NCI-H2081 treated with DMSO at 0.1 percent for 48 hours (cell line): ENCODE data around the gene PTAFR.

Experiments used
- DNase-seq: peaks from one replicate; lab custom pipeline; 2025; lab: John Stamatoyannopoulos, UW

PTAFR gene

GRCh38 chr1:28178690-28179485 lies 2.4 kb upstream of the PTAFR start:
- DNase-seq = no peak

GRCh38 chr1:28175955-28176485 lies 470 bp downstream of the PTAFR start:
- no peak for DNase-seq

DNA sequence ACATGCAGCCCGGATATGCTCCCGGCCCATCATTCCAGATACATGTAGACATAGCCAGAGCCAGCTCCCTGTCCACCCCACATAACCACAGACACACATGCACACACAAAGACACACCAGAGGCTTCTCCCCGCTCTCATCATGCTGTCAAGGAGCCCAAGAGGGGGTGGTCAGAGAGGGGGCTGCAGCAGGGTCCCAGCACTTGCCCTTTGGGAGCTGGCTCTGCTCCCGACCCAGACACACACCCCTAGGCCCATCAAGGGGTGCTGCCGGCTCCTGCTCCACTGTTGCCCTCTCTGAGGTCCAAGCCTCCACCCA lies 2.6 kb downstream of the PTAFR start:
- no peak for DNase-seq

- DNase-seq = no peak
These were observed 3.1 kb downstream of the PTAFR start for GRCh38 chr1:28173151-28173979.

DNA sequence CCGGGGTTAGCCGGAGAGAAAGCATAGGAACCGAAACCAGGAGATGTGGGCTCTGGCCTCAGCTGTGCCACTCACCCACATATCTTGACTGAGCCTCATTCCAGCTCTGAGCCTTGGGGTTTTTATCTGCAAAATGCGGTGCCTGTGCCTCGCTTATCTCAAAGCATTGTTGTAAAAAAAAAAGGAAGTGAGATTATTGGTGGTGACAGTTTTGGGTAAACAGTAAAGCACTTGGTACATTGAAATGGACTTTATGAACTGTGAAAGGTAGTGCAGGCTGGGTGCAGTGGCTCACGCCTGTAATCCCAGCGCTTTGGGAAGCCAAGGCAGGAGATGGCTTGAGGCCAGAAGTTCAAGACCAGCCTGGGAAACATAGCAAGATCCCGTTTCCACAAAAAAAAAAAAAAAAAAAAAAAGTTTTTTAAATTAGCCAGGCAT lies 3.8 kb downstream of the PTAFR start:
- DNase-seq = no peak

GRCh38 chr1:28171246-28171645 lies 5.2 kb downstream of the PTAFR start:
- DNase-seq = no peak

GRCh38 chr1:28170001-28170596 lies 6.4 kb downstream of the PTAFR start:
- no peak for DNase-seq

- no peak for DNase-seq
These were observed 12.9 kb downstream of the PTAFR start for GRCh38 chr1:28163496-28164161.

DNA sequence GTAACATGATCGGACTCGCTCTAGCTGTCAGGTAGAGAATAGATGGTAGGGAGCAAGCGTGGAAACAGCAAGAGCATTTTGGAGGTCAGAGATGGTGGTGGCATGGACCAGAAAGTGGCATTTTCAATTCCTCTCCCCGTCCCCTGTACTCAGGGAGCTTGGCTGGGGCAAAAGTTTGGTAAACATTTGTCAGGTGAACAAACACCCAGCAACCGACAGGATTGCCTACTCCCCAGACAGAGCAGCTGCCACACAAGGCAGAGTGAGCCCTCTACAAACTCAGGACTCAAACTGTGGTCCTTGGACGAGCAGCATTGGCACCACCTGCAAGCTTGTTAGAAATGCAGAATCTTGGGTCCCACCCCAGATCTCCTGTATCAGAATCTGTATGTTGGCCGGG lies 14.3 kb downstream of the PTAFR start:
- DNase-seq = no peak

DNA sequence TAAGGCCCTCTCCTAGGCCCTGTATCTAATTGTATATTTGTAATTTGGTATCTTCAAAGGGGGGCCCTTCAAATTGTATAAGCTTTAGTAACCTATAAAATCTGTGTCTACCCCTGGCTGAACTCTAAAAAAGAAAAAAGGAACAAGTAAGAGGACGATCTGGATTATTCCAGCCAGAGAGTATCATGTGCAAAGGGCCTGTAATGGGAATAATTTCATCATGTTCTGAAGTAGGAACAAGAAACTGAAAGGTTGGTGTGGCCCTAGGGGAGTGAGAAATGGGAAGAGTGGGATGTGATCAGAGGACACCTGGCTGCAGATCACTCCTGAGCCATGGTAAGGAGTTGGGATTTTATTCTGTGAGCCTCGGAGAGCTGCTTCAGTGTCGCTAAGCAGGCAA lies 14.7 kb downstream of the PTAFR start:
- DNase-seq = no peak

DNA sequence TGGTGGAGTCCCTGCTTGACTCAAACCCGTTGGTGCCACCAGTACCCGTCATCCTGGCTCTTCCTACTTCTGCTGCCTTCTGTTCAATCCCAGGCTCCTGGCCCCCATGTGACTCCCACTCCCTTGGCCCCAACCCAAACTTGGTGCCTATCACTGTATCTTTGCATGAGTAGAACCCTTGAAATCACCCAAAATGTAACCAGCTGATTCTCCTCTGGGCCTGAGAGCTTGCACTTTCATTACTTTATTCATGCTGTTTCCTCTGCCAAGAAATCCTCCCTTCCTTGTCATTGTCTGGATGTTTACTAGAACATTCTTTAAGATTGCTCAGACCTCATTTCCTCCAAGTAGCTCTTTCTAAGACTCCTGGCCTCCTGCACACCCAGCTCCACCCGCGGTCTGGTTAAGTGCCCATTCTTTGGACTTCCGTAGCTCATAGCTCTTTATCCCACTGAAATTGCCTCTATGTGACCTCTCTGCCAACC lies 15.7 kb downstream of the PTAFR start:
- DNase-seq = no peak

DNA sequence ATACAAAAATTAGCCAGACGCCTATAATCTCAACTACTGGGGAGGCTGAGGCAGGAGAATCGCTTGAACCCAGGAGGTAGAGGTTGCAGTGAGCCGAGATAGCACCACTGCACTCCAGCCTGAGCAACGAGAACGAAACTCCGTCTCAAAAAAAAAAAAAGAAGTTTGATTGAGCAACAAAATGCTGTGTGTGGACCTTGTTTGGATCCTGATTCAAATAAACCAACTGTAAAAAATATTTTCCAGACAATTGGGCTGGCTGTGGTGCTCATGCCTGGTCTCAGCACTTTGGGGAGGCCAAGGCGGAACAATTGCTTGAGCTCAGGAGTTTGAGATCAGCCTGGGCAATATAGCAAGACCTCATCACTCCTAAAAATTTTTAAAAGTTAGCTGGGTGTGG lies 16.8 kb downstream of the PTAFR start:
- DNase-seq = no peak

DNA sequence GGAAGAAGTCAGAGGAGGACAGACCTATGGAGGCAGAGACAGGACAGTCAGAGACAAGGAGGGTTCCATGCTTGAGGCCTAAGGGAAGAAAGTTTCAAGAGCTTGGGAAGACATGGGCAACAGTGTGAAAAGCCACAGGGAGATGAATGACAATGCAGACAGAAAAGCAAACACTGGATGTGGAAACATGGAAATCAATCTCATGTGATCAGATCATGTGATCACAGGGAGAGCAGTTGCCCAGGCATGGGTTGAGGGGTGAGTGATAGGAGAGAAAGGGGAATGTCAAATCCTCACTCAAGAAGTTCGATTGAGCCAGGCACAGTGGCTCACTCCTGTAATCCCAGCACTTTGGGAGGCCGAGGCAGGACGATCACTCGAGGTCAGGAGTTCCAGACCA lies 17.2 kb downstream of the PTAFR start:
- DNase-seq = no peak

DNA sequence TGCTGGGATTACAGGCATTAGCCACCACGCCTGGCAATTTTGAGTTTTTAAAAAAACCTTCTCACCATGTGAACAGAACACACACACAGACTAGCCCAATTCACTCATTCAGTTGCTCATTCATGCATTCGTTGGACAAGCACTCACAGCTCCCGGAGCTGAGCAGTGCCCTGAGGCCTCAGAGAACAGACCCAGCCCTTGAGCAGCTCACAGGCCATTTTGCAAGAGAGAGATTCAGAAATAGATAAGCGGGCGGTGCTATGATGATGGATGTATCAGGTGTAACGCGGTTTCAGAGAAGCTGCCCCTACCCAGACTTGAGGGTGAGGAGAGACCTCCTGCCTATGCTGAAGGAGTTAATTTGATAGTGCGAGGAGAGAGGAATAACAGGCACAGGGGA lies 18.6 kb downstream of the PTAFR start:
- no peak for DNase-seq

DNA sequence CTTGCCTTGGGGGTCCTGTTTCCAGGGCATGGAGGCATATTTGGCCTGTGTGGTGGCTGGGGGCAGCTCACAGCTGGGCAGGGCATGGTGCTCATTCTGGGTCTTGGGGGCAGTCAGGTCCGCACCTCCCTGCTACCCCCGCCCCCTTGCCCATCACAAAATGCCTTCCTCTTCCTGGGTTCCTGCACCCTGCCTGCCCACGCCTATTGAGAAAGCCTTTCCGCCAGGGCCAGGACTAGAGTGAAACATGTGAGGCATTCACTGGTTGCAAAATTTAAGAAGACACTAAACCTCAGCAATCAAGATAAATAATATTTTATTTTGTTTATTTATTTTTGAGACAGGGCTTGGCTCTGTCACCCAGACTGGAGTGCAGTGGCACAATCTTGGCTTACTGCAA lies 19.7 kb downstream of the PTAFR start:
- DNase-seq = no peak

- no peak for DNase-seq
These were observed 20.9 kb downstream of the PTAFR start for GRCh38 chr1:28155628-28156027.

DNA sequence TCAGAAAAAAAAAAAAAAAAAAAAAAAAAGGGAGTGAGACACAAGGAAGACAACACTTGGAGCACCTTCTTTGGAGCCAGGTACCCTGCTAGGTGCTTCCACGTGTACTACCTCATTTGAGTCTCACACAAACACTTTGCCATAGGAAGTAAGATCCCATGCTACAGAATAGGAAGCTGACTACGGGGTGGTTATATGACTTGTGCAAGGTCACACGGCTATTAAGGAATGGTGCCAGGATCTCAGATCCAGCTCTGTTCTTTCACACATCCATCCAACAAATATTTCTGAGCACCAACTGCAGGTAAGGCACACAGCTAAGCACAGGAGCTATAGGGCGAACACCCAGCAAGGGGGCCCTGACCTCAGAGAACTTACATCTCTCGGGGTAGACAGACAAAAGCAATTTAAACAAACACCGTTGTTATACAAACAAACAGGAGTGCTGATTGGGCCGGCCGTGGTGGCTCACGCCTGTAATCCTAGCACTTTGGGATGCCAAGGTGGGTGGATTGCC lies 22.4 kb downstream of the PTAFR start:
- no peak for DNase-seq

DNA sequence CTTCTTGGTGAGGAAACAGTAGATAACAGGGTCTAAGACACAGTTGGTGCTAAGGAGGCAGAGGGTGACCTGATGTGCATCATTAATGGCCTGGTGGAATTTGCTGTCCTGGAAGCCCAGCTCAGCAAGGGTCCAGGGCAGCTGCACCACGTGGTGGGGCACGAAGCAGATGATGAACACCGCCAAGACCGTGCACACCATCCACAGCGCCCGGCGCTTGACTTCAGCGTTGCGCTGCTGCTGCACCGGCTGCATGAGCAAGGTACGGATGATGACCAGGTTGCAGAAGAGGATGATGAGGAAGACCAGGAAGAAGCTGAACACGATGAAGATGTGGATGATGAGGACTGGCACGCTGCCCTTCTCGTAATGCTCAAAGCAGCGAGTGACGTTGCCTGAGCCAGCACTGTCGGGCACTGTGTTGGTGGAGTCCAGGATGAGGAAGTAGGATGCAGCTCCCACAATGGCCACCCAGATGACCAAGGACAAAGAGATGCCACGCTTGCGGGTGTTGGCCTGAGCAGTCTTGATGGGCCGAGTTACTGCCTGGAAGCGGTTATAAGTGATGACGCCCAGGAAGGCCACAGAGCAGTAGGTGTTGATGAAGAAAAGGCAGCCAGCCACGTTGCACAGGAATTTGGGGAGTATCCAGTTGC lies 26.2 kb downstream of the PTAFR start:
- no peak for DNase-seq

- DNase-seq = no peak
These were observed 27.7 kb downstream of the PTAFR start for GRCh38 chr1:28148880-28149195.

DNA sequence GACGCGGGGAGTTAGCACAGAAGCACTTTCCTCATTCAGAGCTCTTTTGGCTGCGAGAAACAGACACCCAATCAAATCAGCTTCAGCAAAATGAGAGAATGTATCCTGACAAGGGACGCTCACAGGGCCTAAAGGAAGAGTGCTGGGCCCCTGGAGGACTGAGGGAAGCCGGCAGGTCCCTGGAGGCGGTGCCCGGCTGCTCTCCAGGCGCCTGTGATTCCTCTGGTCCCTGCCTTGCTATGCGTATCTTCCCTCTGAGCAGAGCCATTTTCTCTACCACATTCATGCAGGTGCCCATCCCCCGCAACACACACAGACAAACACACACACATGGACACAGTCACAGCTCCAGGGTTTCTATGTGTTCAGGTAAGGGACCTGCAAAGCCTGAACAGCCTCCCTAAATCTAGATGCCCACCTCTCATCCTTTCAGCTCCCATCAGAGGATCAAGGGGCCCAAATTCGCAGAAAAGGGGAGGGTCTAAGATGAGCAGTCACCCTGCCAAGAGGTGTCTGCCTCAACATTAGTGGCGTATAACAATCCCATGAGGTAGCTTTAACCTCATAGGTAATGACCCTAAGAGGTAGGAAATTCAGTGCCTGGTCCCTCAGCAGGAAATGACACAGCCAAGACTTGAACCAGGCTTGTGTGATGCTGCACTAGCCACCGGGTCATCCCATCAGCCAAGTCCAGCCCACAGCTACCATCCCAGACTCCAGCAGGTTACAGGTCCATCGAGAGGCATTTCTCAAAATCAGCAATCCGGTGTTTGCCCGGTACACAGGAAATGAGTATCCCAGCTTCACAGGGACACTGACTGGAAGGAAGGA lies 29.0 kb downstream of the PTAFR start:
- no peak for DNase-seq

DNA sequence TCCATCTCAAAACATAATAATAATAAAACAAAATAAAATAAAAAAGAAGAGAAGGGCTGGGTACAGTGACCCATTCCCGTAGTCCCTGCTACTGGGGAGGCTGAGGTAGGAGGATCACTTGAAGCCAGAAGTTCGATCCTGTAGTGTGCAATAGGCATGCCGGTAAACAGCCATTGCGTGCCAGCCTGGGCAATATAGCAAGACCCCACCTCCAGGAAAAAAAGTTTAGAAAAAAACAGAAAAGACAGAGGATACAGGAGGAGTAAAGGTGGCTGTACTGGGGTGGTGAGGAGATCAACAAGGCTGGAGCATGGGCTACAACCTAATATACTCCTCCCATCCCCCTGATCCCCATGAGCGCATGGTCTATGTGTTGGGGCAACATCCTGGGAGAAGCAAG lies 30.8 kb downstream of the PTAFR start:
- no peak for DNase-seq
